HG03571 (cell line): ENCODE results near the gene ADAMTS9.

Experiments used
- ATAC-seq: cut with Tn5 transposase; IDR thresholded peaks from one replicate; pipeline ENCODE4 v1.9.1; 2021; ENCODE audit not compliant: unreplicated experiment

Gene ADAMTS9, protein sequence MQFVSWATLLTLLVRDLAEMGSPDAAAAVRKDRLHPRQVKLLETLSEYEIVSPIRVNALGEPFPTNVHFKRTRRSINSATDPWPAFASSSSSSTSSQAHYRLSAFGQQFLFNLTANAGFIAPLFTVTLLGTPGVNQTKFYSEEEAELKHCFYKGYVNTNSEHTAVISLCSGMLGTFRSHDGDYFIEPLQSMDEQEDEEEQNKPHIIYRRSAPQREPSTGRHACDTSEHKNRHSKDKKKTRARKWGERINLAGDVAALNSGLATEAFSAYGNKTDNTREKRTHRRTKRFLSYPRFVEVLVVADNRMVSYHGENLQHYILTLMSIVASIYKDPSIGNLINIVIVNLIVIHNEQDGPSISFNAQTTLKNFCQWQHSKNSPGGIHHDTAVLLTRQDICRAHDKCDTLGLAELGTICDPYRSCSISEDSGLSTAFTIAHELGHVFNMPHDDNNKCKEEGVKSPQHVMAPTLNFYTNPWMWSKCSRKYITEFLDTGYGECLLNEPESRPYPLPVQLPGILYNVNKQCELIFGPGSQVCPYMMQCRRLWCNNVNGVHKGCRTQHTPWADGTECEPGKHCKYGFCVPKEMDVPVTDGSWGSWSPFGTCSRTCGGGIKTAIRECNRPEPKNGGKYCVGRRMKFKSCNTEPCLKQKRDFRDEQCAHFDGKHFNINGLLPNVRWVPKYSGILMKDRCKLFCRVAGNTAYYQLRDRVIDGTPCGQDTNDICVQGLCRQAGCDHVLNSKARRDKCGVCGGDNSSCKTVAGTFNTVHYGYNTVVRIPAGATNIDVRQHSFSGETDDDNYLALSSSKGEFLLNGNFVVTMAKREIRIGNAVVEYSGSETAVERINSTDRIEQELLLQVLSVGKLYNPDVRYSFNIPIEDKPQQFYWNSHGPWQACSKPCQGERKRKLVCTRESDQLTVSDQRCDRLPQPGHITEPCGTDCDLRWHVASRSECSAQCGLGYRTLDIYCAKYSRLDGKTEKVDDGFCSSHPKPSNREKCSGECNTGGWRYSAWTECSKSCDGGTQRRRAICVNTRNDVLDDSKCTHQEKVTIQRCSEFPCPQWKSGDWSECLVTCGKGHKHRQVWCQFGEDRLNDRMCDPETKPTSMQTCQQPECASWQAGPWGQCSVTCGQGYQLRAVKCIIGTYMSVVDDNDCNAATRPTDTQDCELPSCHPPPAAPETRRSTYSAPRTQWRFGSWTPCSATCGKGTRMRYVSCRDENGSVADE (N-terminal part only)

DNA sequence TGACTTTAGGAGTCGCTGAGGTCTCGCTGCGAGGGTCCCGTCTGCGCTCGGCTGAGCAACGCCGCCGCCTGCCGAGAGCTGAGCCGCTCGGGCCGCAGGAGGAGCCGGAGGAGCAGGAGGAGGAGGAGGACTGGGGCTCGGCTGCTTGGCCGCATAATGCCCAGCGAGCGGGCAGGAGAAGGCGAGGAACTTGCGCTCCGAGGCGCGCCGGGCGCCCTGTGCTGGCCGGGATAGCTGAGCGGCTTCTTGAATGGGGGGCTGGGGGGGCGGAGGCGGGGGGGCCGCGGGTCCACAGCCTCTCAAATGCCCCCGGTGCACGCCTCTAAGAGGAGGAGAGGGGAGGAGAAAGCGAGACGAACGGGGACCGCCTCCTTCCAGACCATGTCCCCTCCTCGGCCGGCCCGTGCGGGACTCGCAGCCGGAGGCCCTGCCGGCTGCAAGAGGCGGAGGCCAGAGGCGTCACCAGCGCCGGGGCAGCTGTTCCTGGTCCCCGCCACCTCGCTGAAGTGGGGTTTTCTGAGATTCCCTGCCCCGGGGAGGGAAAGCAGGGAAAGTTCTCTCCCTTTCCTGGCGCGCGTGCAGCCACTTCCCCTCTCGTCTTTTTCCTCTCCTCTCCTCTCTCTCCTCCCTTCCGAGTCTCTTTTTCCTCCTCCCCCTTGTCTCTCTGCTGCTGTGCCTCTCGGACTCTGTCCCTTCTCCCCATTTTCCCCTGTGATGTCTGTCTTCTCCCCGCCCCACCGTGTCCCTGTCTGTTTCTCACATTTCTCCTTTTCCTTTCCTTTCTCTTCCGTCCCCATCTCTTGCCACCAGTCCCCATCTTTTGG is at the start of gene ADAMTS9:
TSS of gene ADAMTS9 (minus strand) at position 220 of the 824 bp plus-strand sequence. CDS start 343 bp downstream, outside the sequence.
- ATAC-seq, result no peak

DNA sequence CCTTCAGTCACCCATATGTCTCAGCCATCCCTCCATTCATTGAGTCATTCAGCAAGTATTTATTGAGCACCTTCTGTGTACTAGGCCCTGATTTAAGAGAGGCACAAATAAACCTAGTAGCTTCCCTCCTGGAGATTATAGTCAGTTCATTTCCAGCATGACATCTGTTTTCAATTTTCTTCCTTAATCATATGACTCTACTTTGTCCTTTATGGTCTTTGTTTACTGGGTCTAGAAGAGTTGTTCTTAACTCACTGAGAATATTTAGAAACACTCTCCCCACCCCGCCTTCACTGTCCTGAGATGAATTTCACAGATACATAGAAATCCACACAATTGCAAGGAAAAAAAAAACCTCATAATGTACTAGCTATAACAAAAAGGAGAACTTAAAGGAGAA is 44.8 kb upstream of the ADAMTS9 start:
- ATAC-seq, result no peak

DNA sequence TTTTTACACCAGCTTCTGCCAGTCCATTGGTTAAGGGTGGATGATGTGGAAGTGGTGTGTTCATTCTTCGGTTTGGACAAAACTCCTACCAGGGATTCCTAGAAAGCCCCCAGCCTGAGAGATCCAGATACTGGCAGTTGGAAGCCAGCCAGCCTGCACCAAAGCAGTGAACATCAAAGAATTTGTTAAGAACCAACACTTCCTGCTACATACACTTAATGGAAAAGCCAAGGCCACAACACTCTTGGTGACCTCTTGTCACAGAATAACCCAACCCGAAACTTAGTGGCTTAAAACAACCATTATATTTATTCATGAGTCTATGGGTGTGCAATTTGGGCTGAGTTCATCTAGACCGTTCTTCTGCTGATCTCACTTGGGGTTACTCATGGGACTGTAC is 42.9 kb upstream of the ADAMTS9 start:
- ATAC-seq, result no peak

DNA sequence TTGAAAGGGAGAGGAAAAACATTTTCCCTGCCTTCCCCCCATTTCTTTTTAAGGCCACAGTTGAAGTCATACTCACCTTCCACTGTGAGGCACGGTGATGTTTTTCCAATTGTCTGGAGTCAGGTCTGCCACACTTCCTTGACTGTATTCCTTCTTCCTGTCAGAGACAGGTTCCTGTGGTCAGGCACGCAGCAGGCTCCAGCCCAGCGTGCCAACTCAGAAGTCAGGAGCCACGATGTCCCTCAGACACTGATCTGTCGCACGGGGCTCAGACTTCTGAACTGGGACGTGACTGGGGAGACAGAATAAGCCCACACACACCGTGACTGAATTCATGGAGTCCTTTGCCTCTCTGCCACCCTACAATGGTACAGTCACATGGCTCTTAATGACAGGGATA is 41.2 kb upstream of the ADAMTS9 start:
- no peak for ATAC-seq

DNA sequence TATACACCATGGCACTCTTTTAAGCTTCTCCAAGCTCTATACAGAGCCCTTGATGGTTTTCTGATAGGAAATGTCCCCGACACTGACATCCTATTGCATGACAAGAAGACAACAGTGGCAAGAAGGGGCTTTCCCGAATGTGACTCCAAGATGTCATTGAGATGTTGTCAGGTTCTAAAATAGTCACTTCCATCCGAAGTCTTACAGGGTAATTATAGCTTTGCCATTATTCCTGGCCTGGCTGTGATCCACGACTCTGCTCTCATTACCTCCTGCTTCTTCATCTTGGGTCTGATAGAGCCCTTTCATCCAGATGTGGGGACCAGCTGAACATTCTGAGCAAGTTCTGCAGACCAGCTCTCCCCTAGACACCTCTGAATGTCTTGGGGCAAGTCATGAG is 40.6 kb upstream of the ADAMTS9 start:
- no peak for ATAC-seq

DNA sequence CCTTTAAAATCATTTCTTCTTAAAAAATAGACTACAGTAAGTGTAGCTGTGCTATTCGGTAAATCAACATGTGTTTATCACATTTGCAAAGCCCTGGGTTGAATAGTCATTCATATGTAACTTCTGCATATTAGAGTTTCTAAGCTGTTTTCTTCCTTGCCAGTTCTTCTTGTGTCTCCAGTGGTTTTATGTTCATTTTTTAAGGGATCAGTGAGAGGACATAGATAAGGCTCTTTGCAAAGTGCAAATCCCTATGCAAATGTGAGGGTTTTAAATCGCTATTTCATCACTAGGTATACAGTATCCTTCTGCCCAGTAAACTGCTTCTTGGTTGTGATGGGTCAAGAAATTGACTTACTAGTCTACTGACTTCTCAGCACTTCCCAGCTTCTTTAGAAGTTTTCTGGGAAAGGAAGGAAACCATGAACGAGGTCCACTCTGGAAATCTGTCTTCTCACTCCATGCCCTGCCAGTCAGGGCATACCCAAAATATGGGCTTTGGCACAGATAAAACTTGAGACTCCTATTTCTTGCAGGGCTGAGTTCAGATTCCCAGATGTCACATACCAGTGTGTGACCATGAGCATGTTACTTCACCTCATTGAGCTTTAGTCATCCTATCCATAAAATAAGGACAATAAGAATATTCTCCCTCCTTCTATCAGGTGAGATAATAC is 38.8 kb upstream of the ADAMTS9 start:
- no peak for ATAC-seq

DNA sequence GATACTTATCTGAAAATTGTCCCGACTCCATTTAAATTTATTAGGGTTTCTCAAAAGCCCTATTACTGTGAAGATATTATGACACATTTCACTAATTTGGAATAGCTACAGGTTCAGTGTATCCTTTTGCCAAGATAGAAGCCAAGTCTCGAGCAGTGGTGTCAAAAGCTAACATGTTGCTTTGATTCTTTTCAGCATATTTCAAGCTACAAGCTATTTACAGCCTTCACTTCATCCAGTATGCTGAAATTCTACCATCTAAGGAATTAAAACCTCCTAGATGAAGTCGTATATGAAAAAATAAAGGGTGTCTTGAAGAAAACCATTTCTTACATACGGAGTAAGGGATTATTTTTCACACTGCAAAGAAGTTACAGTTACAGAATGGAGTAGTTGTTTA is 31.2 kb upstream of the ADAMTS9 start:
- no peak for ATAC-seq

DNA sequence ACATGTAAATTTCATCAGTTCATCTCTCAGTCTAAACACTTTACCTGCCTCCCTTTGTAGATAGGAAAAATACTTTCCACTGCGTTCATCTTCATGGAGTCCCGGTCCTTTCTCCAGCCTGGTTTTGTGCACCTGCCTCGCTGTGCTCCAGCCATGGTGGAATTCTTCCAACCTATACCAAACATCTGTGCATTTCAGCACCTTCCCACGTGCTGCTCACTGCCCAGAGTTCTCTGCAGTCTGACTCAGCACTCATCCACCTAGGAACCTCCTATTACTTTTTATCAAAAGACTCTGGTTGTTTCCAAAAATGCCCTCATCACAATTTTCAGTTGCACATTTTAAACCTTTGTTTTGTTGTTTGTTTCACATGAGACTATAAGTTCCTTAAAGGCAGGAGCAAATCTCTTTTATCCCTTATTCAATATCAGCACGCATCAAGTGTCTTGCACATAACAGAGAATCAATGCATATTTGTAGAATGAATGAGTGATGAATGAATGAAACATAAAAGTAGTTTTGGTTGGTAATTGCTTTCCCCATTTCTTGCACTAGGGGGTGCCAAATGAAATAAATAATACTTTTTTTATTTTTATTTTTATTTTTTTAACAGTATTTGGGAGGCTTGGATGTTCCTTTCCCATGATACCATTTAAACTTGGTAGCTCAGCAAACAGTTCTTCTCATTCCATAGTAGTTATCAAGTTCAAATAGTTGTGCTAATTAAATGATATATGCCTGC is 30.2 kb upstream of the ADAMTS9 start:
- no peak for ATAC-seq

DNA sequence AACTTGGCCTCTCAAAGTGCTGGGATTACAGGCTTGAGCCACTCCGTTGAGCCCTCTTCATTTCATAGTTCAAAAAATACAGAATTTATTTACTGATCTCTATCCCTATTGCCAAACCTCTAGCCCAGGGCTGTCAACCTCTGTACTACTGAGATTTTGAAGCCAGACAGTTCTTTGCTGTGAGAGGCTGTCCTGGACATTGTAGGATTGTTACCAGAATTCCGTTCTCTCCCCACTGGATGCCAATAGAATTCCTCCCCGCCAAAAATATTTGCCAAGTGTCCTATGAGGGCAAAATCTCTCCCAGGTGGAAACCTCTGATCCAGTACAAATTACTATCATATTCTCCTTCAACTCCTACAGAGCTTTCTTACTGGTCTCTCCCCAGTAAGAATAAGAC is 29.6 kb upstream of the ADAMTS9 start:
- ATAC-seq, result no peak

DNA sequence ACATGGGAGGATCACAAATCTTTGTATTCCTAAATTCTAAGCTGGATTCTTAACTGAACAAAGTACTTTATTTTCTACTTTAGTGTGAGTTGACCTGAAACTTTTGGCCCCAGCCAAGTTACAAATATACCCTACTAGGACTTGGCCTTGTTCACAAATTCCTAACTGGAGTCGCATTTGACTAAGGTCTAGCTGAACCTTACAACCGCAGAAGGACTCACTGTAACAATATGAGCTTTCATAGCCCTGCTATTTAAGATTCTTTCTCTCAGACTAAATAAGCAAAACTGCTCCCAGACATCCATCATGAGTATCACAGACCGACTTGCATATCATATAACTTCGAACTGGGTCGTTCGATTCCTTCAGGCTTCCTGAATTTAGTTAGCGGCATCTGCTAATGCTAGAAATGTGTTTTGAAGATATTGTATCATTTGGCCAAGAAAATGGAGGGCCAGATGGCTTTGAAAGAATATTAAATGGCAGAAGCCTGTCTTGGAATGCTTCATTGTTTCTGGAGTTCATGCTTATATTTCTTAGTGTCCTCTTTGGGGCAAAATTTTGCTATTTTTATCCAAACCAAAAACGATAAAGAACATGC is 28.4 kb upstream of the ADAMTS9 start:
- ATAC-seq, result no peak

DNA sequence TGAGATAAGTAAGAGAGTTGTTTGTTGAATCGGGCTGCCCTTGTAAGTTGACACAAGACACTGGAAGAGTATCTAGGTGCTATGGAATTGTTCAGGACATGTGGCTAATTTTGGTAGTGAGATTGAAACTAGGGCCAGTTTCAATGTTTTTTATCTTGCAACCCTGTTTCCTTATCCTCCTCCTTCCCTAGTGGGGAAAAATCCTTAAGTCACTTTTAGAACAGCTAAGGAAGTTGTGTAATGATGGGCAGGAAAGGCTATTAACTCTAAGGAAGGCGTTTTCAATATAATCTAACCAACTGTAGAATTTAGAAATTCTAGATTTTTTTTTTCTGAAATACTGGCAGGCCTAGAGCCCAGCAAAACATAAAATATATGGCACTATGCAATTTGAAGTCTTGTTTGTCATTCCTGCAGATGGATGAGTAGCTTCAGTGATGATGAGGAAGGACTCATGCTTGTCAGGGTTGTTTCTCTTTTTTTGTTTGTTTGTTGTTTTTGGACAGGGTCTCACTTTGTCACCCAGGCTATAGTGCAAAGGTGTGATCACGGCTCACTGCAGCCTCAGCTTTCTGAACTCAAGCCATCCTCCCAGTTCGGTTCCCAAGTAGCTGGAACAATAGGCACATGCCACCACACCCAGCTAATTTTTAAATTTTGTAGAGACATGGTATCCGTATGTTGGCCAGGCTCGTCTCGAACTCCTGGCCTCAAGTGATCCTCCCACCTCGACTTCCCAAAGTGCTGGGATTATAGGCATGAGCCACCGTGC is 27.6 kb upstream of the ADAMTS9 start:
- no peak for ATAC-seq

DNA sequence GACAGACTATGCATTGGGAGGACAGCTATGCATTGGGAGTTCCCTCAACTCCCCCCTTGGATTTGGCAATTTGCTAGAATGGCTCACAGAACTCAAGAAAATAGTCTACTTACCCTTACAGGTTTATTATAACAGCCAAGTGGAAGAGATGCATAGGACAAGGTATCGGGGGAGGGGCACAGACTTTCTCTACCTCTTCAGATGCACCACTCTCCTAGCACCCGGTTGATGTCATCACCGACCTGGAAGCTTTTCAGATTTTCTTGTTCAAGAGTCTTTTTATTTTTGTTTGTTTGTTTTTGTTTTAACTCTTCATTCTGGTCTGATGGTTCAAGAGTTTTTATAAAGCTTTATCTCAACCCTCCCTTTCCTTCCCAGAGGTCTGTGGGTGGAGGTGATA is 20.7 kb upstream of the ADAMTS9 start:
- no peak for ATAC-seq

DNA sequence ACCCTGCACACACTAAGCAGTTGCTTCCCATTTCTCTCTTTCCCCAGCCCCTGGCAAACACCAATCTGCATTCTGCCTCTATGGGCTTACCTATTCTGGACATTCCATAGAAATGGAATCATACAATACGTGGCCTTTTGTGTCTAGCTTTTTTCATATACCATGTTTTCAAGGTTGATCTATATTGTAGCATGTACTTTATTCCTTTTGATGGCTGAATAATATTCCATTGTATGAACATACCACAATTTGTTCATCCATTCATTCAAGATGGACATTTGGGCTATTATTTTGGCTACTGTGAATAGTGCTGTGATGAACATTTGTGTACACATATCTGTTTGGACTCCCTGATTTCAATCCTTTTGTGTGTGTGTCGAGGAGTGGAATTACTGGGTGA is 18.1 kb upstream of the ADAMTS9 start:
- no peak for ATAC-seq

DNA sequence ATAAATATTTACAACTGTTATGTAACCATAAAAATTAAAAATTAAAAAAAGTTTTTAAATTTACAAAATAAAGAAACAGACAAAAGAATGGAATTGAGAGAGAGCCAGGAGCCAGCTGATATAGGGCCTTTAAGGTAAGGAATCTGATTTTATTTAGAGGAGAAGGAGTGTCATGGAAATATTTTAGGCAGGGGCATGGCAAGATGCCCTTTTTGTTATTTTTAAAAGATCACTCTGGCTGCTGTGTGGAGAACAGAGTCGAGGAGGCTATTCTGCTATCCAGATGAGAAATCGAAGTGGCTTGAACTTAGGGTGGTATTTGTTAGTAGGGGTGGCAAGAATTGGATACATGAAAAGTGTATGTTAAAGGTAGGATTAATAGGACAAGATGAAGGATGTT is 9.1 kb upstream of the ADAMTS9 start:
- no peak for ATAC-seq

DNA sequence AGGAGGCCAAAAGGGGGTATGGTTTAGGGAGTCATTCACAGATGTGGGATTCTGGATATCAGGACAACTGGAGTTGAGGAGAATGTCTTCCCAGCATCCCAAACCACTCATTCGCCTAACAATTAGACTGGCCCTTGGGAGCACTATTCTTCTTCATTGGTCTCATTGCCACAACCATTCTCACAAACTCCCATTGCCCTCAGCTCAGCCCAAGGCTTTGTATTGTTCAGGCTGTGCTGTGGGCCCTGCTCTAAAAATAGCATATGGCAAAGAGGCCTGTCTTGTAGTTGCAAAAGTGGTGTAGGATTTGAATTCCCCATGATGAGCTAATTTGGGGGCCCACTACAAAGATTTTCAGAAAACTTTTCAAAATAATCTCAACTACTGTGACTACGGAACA is 6.3 kb upstream of the ADAMTS9 start:
- no peak for ATAC-seq

DNA sequence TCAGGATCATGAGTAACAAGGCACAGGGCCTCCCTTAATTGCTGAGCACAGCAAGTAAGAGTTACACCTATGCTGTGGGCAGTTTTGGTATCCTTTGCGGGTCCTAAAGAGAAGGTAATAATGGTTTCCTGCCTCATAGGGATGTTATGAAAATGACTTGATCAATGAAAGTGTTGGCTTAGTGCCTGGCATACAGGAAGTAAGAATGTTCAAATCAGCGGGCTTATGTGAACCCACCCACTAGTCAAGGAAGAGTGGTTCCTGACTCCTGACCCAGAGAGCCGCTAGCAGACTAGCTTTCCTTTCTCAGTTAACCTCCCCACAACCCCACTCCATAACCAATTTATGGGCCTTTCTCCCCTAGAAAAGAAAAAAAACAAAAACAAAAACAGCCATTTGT is 5.2 kb upstream of the ADAMTS9 start:
- ATAC-seq, result no peak

DNA sequence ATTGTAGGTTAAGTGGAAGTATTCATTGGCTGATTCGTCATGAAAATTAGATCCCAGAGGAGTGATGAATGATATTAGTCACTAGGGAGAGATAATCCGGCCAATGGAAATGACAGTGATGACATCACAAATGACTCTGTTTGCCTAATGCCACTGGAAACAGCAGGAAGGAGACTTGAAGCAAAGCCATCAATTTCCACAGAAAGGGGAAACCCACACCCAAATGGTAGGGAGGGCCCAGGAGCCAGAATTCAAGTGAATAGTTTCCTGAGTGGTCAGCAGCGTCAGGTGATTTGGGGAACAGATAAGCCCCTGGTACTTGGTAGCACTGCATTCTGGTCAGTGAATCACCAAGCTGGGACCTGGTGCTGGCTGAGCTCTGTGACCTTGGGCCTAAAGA is 3.3 kb upstream of the ADAMTS9 start:
- no peak for ATAC-seq

DNA sequence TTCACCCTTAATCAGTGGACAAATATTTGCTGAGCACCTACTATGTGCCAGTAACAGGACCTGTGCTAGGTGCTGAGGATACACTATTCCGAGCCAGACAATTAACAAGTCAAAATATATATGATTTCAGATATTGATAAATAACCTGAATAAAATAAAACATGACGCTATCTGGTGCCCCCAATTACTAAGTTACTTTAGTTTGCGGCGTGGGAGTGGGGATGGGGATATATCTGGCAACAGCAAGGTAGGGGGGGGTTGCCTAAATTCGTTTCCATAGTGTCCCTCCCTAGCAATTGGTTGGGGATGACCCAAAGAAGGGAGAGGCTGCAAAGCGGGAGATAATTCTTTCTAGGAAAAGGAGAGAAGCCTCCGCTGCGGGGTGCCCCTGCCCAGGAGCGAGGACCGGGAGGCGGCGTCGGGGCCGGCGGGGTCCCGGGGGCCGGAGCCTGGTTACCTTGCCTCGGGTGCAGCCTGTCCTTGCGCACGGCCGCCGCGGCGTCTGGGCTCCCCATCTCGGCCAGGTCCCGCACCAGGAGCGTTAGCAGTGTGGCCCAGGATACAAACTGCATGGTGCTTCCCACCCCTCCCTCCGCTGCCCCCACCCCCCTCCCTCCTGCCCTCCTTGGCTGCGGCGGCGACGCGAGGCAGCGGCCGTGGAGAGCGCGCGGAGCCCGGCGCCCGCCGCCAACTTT is 567 bp downstream of the ADAMTS9 start:
- ATAC-seq, result no peak
